Measurements from ENCODE around the gene GGTLC1. TPM values are rescaled to one million over a fixed set of nuclear protein-coding genes. Genes with fewer than 3 reads are reported as not detected.

The GGTLC1 gene
- total and polyA plus RNA-seq, 10 of the 15 experiments (the other 5 are each of a cell fraction or from before 2014, with no cell fraction given): not detected

DNA sequence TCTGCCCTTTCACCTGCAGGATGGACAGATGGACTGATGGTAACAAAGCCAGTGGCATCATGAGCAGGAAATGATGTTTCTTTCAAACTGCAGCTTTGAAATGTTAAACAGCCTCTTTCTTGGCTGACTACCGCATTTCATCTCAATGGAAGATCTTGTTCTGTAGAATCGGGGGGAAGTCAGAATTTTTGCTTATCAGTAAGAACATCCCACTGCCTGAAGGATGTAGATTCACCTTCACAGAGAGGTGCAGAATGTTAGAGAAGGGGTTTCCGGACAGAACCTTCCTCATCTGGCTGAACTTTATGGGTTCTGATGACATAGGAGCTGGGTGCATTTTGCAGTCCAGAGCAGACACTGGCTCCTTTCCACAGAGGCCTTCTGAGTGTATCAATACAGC is 32.7 kb downstream of the GGTLC1 start (continued):
- TF ChIP-seq ZNF24 (IDR thresholded peaks at IDR 0.05) (no peak), JUND (IDR thresholded peaks at IDR 0.05; ENCODE audit: low read depth, low read length) (no peak), HCFC1 (IDR thresholded peaks at IDR 0.05; ENCODE audit: low read length) (no peak), EZH2 (IDR thresholded peaks at IDR 0.05; ENCODE audit: borderline replicate concordance, control insufficient read depth, low read depth, low read length) (no peak)

DNA sequence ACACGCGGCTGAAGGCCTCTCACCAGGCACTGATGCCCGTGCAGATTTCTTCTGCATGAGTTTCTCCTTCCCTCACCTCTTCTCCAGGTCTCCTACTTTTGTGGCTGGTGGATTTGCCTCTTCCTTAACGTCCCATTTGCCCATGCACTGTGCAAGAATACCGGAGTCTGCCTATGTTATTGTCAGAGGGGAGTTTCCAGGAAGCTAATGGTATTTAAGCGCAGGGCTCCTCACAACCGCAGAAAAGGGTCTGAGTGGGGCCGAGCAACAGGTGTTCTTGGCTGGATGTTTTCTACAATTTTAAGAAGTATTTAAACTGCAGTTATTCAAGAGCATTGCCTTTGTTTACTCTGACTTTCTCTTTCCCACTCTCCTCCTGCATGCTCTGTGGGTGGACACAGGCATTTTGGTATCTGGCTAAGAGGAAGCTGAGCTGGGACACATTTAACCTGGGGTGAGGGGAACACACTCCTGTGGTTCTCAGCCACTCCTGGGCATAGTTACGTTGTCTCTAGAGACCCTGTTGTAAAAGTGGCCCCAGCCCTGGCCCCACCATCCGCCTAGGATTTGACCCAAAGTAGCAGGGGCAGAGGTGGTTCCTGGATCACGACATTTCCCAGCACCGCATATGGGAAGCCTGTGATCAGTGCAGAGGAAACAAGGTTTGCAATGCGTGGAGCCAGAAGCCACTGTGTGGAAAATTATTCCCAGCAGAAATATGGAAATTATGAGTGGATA is 34.4 kb downstream of the GGTLC1 start:
- no peak for ATAC-seq
- H4K20me1 ChIP-seq (ENCODE audit: control insufficient read depth, insufficient read depth): no peaks in the 10 kb centered on the region

More for the DNA sequence above, 34.4 kb downstream of the GGTLC1 start:
- ChIA-PET POLR2A (no interaction called here), CTCF (no interaction called here), SMC1A (ENCODE audit: uncharacterized antibody, unreplicated experiment) (no interaction called here), RAD21 (ENCODE audit: unreplicated experiment) (no interaction called here)
- 32% methylated on average over 13 of the region's 13 CpGs for WGBS (ENCODE audit: insufficient coverage, insufficient replicate concordance, low lambda C conversion rate, missing lambda C conversion rate)
- TF ChIP-seq, protein P1, sequence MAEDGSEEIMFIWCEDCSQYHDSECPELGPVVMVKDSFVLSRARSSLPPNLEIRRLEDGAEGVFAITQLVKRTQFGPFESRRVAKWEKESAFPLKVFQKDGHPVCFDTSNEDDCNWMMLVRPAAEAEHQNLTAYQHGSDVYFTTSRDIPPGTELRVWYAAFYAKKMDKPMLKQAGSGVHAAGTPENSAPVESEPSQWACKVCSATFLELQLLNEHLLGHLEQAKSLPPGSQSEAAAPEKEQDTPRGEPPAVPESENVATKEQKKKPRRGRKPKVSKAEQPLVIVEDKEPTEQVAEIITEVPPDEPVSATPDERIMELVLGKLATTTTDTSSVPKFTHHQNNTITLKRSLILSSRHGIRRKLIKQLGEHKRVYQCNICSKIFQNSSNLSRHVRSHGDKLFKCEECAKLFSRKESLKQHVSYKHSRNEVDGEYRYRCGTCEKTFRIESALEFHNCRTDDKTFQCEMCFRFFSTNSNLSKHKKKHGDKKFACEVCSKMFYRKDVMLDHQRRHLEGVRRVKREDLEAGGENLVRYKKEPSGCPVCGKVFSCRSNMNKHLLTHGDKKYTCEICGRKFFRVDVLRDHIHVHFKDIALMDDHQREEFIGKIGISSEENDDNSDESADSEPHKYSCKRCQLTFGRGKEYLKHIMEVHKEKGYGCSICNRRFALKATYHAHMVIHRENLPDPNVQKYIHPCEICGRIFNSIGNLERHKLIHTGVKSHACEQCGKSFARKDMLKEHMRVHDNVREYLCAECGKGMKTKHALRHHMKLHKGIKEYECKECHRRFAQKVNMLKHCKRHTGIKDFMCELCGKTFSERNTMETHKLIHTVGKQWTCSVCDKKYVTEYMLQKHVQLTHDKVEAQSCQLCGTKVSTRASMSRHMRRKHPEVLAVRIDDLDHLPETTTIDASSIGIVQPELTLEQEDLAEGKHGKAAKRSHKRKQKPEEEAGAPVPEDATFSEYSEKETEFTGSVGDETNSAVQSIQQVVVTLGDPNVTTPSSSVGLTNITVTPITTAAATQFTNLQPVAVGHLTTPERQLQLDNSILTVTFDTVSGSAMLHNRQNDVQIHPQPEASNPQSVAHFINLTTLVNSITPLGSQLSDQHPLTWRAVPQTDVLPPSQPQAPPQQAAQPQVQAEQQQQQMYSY (CRISPR knock-in tag; IDR thresholded peaks at IDR 0.05): no peak
- TF ChIP-seq JUND (IDR thresholded peaks at IDR 0.05; ENCODE audit: low read depth, low read length) (no peak), ZNF622 (IDR thresholded peaks at IDR 0.05) (no peak), NBN (IDR thresholded peaks at IDR 0.05) (no peak), IKZF2 (IDR thresholded peaks at IDR 0.05) (no peak), DPF2 (IDR thresholded peaks at IDR 0.05) (no peak), RB1 (IDR thresholded peaks at IDR 0.05; ENCODE audit: borderline replicate concordance) (no peak), ZZZ3 (IDR thresholded peaks at IDR 0.05; ENCODE audit: control insufficient read depth, insufficient read length, low read depth) (no peak), RELA (IDR thresholded peaks at IDR 0.05; ENCODE audit: borderline replicate concordance, partially characterized antibody) (no peak), ATF7 (IDR thresholded peaks at IDR 0.05; ENCODE audit: low read depth) (no peak), LARP7 (IDR thresholded peaks at IDR 0.05) (no peak), CHD4 (IDR thresholded peaks at IDR 0.05) (no peak)
- TF ChIP-seq, protein P2, sequence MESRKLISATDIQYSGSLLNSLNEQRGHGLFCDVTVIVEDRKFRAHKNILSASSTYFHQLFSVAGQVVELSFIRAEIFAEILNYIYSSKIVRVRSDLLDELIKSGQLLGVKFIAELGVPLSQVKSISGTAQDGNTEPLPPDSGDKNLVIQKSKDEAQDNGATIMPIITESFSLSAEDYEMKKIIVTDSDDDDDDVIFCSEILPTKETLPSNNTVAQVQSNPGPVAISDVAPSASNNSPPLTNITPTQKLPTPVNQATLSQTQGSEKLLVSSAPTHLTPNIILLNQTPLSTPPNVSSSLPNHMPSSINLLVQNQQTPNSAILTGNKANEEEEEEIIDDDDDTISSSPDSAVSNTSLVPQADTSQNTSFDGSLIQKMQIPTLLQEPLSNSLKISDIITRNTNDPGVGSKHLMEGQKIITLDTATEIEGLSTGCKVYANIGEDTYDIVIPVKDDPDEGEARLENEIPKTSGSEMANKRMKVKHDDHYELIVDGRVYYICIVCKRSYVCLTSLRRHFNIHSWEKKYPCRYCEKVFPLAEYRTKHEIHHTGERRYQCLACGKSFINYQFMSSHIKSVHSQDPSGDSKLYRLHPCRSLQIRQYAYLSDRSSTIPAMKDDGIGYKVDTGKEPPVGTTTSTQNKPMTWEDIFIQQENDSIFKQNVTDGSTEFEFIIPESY (IDR thresholded peaks at IDR 0.05): no peak
- TF ChIP-seq, protein P3, sequence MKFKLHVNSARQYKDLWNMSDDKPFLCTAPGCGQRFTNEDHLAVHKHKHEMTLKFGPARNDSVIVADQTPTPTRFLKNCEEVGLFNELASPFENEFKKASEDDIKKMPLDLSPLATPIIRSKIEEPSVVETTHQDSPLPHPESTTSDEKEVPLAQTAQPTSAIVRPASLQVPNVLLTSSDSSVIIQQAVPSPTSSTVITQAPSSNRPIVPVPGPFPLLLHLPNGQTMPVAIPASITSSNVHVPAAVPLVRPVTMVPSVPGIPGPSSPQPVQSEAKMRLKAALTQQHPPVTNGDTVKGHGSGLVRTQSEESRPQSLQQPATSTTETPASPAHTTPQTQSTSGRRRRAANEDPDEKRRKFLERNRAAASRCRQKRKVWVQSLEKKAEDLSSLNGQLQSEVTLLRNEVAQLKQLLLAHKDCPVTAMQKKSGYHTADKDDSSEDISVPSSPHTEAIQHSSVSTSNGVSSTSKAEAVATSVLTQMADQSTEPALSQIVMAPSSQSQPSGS (IDR thresholded peaks at IDR 0.05; ENCODE audit: low read length): no peak
- Histone ChIP-seq H3K9me3 (replicated peaks; ENCODE audit: control insufficient read depth, insufficient read depth, low read length) (no peaks in the 10 kb centered on the region), H3K27me3 (replicated peaks in 1 of 2; ENCODE audit: control insufficient read depth in 2 of 2, insufficient read depth in 2 of 2, low read length in 1 of 2) (no peaks in the 10 kb centered on the region), H3K9ac (ENCODE audit: control insufficient read depth, insufficient read depth, low read length) (no peak overlapping the region), H3K4me1 (ENCODE audit: control insufficient read depth, insufficient read depth, low read length) (no peaks in the 10 kb centered on the region), H3K4me2 (ENCODE audit: control insufficient read depth, insufficient read depth) (no peak overlapping the region), H3K4me3 (no peak overlapping the region), H3K79me2 (ENCODE audit: control insufficient read depth, insufficient read depth, low read length) (no peaks in the 10 kb centered on the region), H3K27ac (ENCODE audit: control insufficient read depth, insufficient read depth) (no peak overlapping the region), H2AFZ (ENCODE audit: control insufficient read depth, low read depth, low read length) (no peak overlapping the region), H3K36me3 (ENCODE audit: control insufficient read depth in 2 of 2, insufficient read depth in 2 of 2, low read length in 1 of 2) (no peaks in the 10 kb centered on the region)
- in situ Hi-C loops (cut with MboI) (loop anchor here (25.0 kb wide), 1 partner anchor 1483 kb away; no protein-coding TSS in a partner anchor), intact Hi-C loops (cut with micrococcal nuclease; ENCODE audit: unreplicated experiment) (no loop called here)
- DNase-seq (ENCODE audit: low read depth, low spot score) (no peak), FAIRE-seq (no peak)
- BruUV-seq (replicated peaks): no TSS peak

All from GM12878 (cell line).